OCI-LY1 (cell line): ENCODE measurements around the gene MKKS.

Experiments used
- H2AFZ ChIP-seq: fragments of 200-600 bp; sonication (generic), shearing (Covaris generic); 2 replicates; pipeline ENCODE4 v1.6.0; 2014; ENCODE audit warnings: antibody characterized with exemption, mild to moderate bottlenecking, low read length
- H3F3A ChIP-seq: fragments of 200-600 bp; sonication (generic), shearing (Covaris generic); 2 replicates; pipeline ENCODE4 v1.6.0; 2014; ENCODE audit warnings: mild to moderate bottlenecking, antibody characterized with exemption, low read length, moderate library complexity; ENCODE audit not compliant: insufficient read depth
- H3K27ac ChIP-seq: fragments of 200-600 bp; sonication (generic); 2 replicates; pipeline ENCODE4 v1.5.1; 2014; ENCODE audit warnings: low read length, mixed run types, mild to moderate bottlenecking, low read depth; ENCODE audit not compliant: poor library complexity, severe bottlenecking
- H3K27me3 ChIP-seq: fragments of 200-600 bp; sonication (generic); 2 replicates; pipeline ENCODE4 v1.6.0; 2014; ENCODE audit warnings: antibody characterized with exemption, mild to moderate bottlenecking, low read length, moderate library complexity; ENCODE audit not compliant: insufficient read depth
- H3K36me3 ChIP-seq: fragments of 200-600 bp; sonication (generic); 2 replicates; pipeline ENCODE4 v1.6.1; 2014; ENCODE audit warnings: mild to moderate bottlenecking, antibody characterized with exemption, low read length, moderate library complexity, mixed read lengths; ENCODE audit not compliant: insufficient read depth
- H3K4me1 ChIP-seq: fragments of 200-600 bp; sonication (generic); 2 replicates; pipeline ENCODE4 v1.5.1; 2014; ENCODE audit warnings: mild to moderate bottlenecking, low read length, moderate library complexity; ENCODE audit not compliant: insufficient read depth, severe bottlenecking
- H3K4me2 ChIP-seq: fragments of 200-600 bp; sonication (generic), shearing (Covaris generic); 2 replicates; pipeline ENCODE4 v1.6.1; 2014; ENCODE audit warnings: low read length
- H3K4me3 ChIP-seq: fragments of 200-600 bp; sonication (generic); 2 replicates; pipeline ENCODE4 v1.5.1; 2014; ENCODE audit warnings: low read length, low read depth, mild to moderate bottlenecking, mixed read lengths; ENCODE audit not compliant: poor library complexity, severe bottlenecking
- H3K79me2 ChIP-seq: fragments of 200-600 bp; shearing (Covaris generic); 2 replicates; pipeline ENCODE4 v1.6.1; 2016; ENCODE audit warnings: mixed run types, low read length, mixed read lengths; ENCODE audit not compliant: insufficient read depth
- H3K9ac ChIP-seq: fragments of 200-600 bp; sonication (generic), shearing (Covaris generic); 2 replicates; pipeline ENCODE4 v1.6.1; 2014; ENCODE audit warnings: mild to moderate bottlenecking, low read length, mixed read lengths
- H3K9me2 ChIP-seq: fragments of 200-600 bp; sonication (generic), shearing (Covaris generic); 2 replicates; pipeline ENCODE4 v1.6.1; 2014; ENCODE audit warnings: low read depth, mild to moderate bottlenecking, low read length, mixed read lengths
- H3K9me3 ChIP-seq: fragments of 200-600 bp; shearing (Covaris generic); 2 replicates; pipeline ENCODE4 v1.6.1; 2014; ENCODE audit warnings: low read length, mixed read lengths
- H4K20me1 ChIP-seq: fragments of 200-600 bp; sonication (generic), shearing (Covaris generic); 2 replicates; pipeline ENCODE4 v1.6.0; 2016; ENCODE audit warnings: mild to moderate bottlenecking, low read length; ENCODE audit not compliant: insufficient read depth
- CTCF ChIP-seq: fragments of 200-600 bp; sonication (generic), shearing (Covaris generic); IDR thresholded peaks from 2 replicates; pipeline ENCODE4 v1.5.1; 2017; ENCODE audit warnings: mild to moderate bottlenecking, antibody characterized with exemption, low read length, moderate library complexity, mixed read lengths
- EZH2 ChIP-seq: fragments of 200-600 bp; sonication (generic), shearing (Covaris generic); IDR thresholded peaks from 2 replicates; pipeline ENCODE4 v1.8.0; 2017; ENCODE audit warnings: borderline replicate concordance, mixed run types, mild to moderate bottlenecking, antibody characterized with exemption, low read length, moderate library complexity, mixed read lengths

MKKS gene

GRCh38 chr20:10379761-10380160 is 54.3 kb downstream of the MKKS start:
- H2AFZ ChIP-seq: no peak overlapping the region
- H3K36me3 ChIP-seq: no peaks in the 10 kb centered on the region
- no peaks in the 10 kb centered on the region for H3K79me2 ChIP-seq
- no peak overlapping the region for H3K27ac ChIP-seq
- no peak overlapping the region for H3K9ac ChIP-seq
- H4K20me1 ChIP-seq: no peaks in the 10 kb centered on the region
- H3K27me3 ChIP-seq: no peaks in the 10 kb centered on the region
- no peaks in the 10 kb centered on the region for H3K4me1 ChIP-seq
- no peaks in the 10 kb centered on the region for H3K9me3 ChIP-seq
- no peaks in the 10 kb centered on the region for H3F3A ChIP-seq
- no peak overlapping the region for H3K4me2 ChIP-seq
- H3K9me2 ChIP-seq: no peaks in the 10 kb centered on the region
- TF ChIP-seq CTCF (no peak), EZH2 (no peak)
- H3K4me3 ChIP-seq: no peak overlapping the region

GRCh38 chr20:10376270-10377075 is 57.5 kb downstream of the MKKS start:
- TF ChIP-seq CTCF (no peak), EZH2 (no peak)
- no peaks in the 10 kb centered on the region for H3K79me2 ChIP-seq
- H2AFZ ChIP-seq: no peak overlapping the region
- no peak overlapping the region for H3K4me3 ChIP-seq
- H3K9me3 ChIP-seq: no peaks in the 10 kb centered on the region
- H3K27ac ChIP-seq: no peak overlapping the region
- H4K20me1 ChIP-seq: no peaks in the 10 kb centered on the region
- H3K4me2 ChIP-seq: no peak overlapping the region
- no peaks in the 10 kb centered on the region for H3K27me3 ChIP-seq
- H3F3A ChIP-seq: no peaks in the 10 kb centered on the region
- no peaks in the 10 kb centered on the region for H3K9me2 ChIP-seq
- H3K36me3 ChIP-seq: no peaks in the 10 kb centered on the region
- no peaks in the 10 kb centered on the region for H3K4me1 ChIP-seq
- H3K9ac ChIP-seq: no peak overlapping the region

- H3K4me3 ChIP-seq: no peak overlapping the region
- H3K79me2 ChIP-seq: no peaks in the 10 kb centered on the region
- no peaks in the 10 kb centered on the region for H3K9me2 ChIP-seq
- H3K9me3 ChIP-seq: no peaks in the 10 kb centered on the region
- no peaks in the 10 kb centered on the region for H4K20me1 ChIP-seq
- H3K36me3 ChIP-seq: no peaks in the 10 kb centered on the region
- no peak for TF ChIP-seq CTCF
- no peak for TF ChIP-seq EZH2
- no peaks in the 10 kb centered on the region for H3F3A ChIP-seq
- no peaks in the 10 kb centered on the region for H3K4me1 ChIP-seq
- H3K27me3 ChIP-seq: no peaks in the 10 kb centered on the region
- no peak overlapping the region for H3K27ac ChIP-seq
- H2AFZ ChIP-seq: no peak overlapping the region
- no peak overlapping the region for H3K9ac ChIP-seq
- H3K4me2 ChIP-seq: no peak overlapping the region
These were observed 58.8 kb downstream of the MKKS start for GRCh38 chr20:10375191-10375590.
